CD8-positive, alpha-beta memory T cell (primary cell): ENCODE results near the gene CTNNA3. TPM values are rescaled to one million over a fixed set of nuclear protein-coding genes. Genes with fewer than 3 reads are reported as not detected.
"Not testable (repeated sequence)": the region's sequence is repeated elsewhere in the genome, so short reads cannot be mapped to it uniquely, and the experiment has no call there.

Experiments
- CTCF ChIA-PET: fragments of 350-600 bp; sonication (Branson Sonifier 250); formaldehyde crosslinking; loops from one replicate; lab custom pipeline; 2021; ENCODE audit warnings: antibody characterized with exemption; lab: Charles Lee
- POLR2A ChIA-PET: fragments of 350-600 bp; sonication (Branson Sonifier 250); formaldehyde crosslinking; loops from one replicate; lab custom pipeline; 2021; ENCODE audit warnings: antibody characterized with exemption; lab: Charles Lee
- DNase-seq, 5 donors: peaks; one replicate each; pipeline versions ENCODE4 v3.0.0 to v3.0.0-alpha.2; 2020 to 2022; ENCODE audit warnings: mixed read lengths in 1 of 5
- H3K27ac ChIP-seq: one replicate; pipeline ENCODE4 v1.7.0; 2013; ENCODE audit warnings: low read depth, mild to moderate bottlenecking, low read length, moderate library complexity
- H3K27me3 ChIP-seq: 2 replicates; pipeline ENCODE4 v1.7.0; 2013; ENCODE audit warnings: low read length, mild to moderate bottlenecking; ENCODE audit not compliant: insufficient read depth, poor library complexity, severe bottlenecking
- H3K36me3 ChIP-seq: 2 replicates; pipeline ENCODE4 v1.7.0; 2013; ENCODE audit warnings: mild to moderate bottlenecking, low read length, moderate library complexity; ENCODE audit not compliant: insufficient read depth
- H3K4me1 ChIP-seq: 2 replicates; pipeline ENCODE4 v1.7.0; 2013; ENCODE audit warnings: mild to moderate bottlenecking, low read length, moderate library complexity; ENCODE audit not compliant: insufficient read depth
- H3K4me3 ChIP-seq: 2 replicates; pipeline ENCODE4 v1.7.0; 2013; ENCODE audit warnings: mild to moderate bottlenecking, low read length
- H3K9me3 ChIP-seq: 2 replicates; pipeline ENCODE4 v1.7.0; 2013; ENCODE audit warnings: mild to moderate bottlenecking, low read length
- H3K27ac Mint-ChIP-seq, 8 donors: one replicate each; pipeline ENCODE4 v1.8.0; 2020 to 2021; ENCODE audit warnings: mixed read lengths in 8 of 8, mild to moderate bottlenecking in 6 of 8, inconsistent platforms in 3 of 8, moderate library complexity in 3 of 8
- H3K27me3 Mint-ChIP-seq, 2 donors: one replicate each; pipeline ENCODE4 v1.8.0; 2020 to 2021; ENCODE audit warnings: mixed read lengths in 2 of 2, mild to moderate bottlenecking in 1 of 2, moderate library complexity in 1 of 2
- H3K36me3 Mint-ChIP-seq, 3 donors: one replicate each; pipeline ENCODE4 v1.8.0; 2020 to 2021; ENCODE audit warnings: mixed read lengths in 3 of 3, inconsistent platforms in 1 of 3, mild to moderate bottlenecking in 1 of 3
- H3K4me1 Mint-ChIP-seq, 3 donors: one replicate each; pipeline ENCODE4 v1.8.0; 2020 to 2021; ENCODE audit warnings: mixed read lengths in 3 of 3, inconsistent platforms in 1 of 3, mild to moderate bottlenecking in 1 of 3
- H3K4me3 Mint-ChIP-seq, 7 donors: one replicate each; pipeline ENCODE4 v1.8.0; 2020 to 2021; ENCODE audit warnings: mixed read lengths in 7 of 7, mild to moderate bottlenecking in 6 of 7, moderate library complexity in 4 of 7, inconsistent platforms in 2 of 7
- H3K9me3 Mint-ChIP-seq, 5 donors: one replicate each; pipeline ENCODE4 v1.8.0; 2020 to 2022; ENCODE audit warnings: mixed read lengths in 5 of 5, mild to moderate bottlenecking in 3 of 5, moderate library complexity in 2 of 5, inconsistent platforms in 1 of 5
- polyA plus RNA-seq: library from polyadenylated mRNA; unstranded; fragments of 300-500 nt; fragmentation: Illumina TruSeq; gene quantifications from one replicate; pipeline ENCODE4 v1.2.3, GENCODE V29; 2021
- total RNA-seq, 2 experiments: library from RNA; stranded (reverse); gene quantifications; one replicate each; pipeline ENCODE4 v1.2.3, GENCODE V29; 2021

The CTNNA3 gene
- total and polyA plus RNA-seq, 3 experiments from 2014 or later, result 0.92 TPM; not detected in 2

DNA sequence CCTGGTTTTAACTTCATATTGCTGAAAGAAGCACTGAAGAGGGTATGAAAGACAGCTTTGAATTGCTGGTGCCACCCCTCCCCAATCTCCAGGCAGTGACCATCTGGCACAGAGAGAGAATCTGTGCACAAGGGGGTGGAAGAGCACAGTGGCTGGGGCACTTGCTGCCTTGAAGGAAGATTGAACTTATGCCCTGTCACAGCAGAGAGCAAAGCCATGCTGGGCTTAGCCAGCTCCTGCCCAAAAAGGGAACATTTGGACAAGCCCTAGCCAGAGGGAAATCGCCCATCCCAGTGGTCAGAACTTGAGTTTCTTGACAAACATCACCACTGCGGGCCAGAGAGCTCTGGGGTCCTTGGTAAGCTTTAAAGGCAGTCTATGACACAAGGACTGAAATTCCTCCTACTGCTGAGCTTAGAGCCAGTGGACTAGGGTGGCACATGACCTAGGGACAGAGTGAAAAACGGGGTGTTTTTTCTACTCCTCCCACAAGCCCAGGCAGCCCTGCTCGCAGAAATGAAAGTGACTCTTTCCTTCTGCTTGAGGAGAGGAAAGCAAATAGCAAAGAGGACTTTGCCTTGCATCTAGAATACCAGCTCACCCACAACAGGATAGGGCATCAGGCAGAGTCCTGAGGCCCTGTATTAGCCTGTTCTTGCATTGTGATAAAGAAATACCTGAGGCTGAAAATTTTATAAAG is 257.2 kb downstream of the CTNNA3 start:
- no peaks in the 10 kb centered on the region for H3K4me1 ChIP-seq
- no peak overlapping the region for H3K27ac Mint-ChIP-seq
- POLR2A ChIA-PET, result no interaction called here
- no peak overlapping the region for H3K4me3 ChIP-seq
- no peak for DNase-seq
- H3K9me3 ChIP-seq, result no peaks in the 10 kb centered on the region
- no peaks in the 10 kb centered on the region for H3K36me3 ChIP-seq
- H3K4me3 Mint-ChIP-seq, result no peak overlapping the region
- H3K27ac ChIP-seq, result no peak overlapping the region
- CTCF ChIA-PET, result no interaction called here
- H3K36me3 Mint-ChIP-seq, result no peaks in the 10 kb centered on the region
- H3K27me3 ChIP-seq, result no peaks in the 10 kb centered on the region
- H3K9me3 Mint-ChIP-seq, result peaks cover 17 to 24% (median 19%) of the 10 kb centered on the region in 5 donors
- no peaks in the 10 kb centered on the region for H3K27me3 Mint-ChIP-seq
- H3K4me1 Mint-ChIP-seq, result no peaks in the 10 kb centered on the region

DNA sequence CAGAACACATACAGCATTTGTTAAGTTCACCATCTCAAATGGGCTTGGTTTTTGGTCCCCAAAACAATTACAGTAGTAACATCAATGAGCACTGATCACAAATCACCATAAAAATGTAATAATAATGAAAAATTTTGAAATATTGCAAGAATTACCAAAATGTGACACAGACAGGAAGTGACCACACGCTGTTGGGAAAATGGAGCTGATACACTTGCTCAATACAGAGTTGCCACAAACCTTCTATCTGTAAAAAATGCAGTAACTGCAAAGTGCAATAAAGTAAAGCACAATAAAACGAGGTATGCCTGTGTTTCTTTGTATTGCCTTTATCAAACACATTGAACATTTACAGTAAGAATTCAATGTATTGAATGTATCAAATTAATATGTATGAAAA is 262.7 kb downstream of the CTNNA3 start:
- Mint-ChIP-seq H3K4me1 (no peaks in the 10 kb centered on the region), H3K36me3 (no peaks in the 10 kb centered on the region), H3K9me3 (peaks cover 0 to 10% (median 0%) of the 10 kb centered on the region in 5 donors), H3K27ac (no peak overlapping the region), H3K4me3 (no peak overlapping the region), H3K27me3 (peaks cover 0 to 3% of the 10 kb centered on the region in 2 donors)
- CTCF ChIA-PET, result no interaction called here
- no peak overlapping the region for H3K4me3 ChIP-seq
- H3K36me3 ChIP-seq, result no peaks in the 10 kb centered on the region
- H3K4me1 ChIP-seq, result no peaks in the 10 kb centered on the region
- H3K27me3 ChIP-seq, result no peaks in the 10 kb centered on the region
- POLR2A ChIA-PET, result no interaction called here
- no peak overlapping the region for H3K27ac ChIP-seq
- DNase-seq, result no peak
- no peaks in the 10 kb centered on the region for H3K9me3 ChIP-seq

DNA sequence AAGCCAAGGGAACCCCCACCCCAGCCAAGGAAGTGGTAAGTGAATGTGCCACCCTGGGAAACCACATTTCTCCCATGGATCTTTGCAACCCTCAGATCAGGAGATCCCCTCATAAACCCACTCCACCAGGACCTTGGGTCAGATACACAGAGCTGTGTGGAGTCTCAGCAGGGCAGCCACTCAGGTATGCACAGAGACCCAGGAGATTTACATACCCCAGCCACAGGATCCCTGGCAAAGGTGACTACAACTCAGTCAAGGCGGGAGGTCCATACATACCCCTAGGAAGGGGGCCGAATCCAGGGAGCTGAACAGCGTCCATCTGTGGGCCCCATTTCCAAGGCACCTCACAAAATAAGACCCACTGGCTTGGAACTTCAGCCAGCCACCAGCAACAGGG is 293.4 kb downstream of the CTNNA3 start:
- CTCF ChIA-PET, result no interaction called here
- H3K27ac Mint-ChIP-seq, result no peak overlapping the region
- no peaks in the 10 kb centered on the region for H3K36me3 Mint-ChIP-seq
- H3K27me3 Mint-ChIP-seq, result no peaks in the 10 kb centered on the region
- H3K4me1 ChIP-seq, result no peaks in the 10 kb centered on the region
- no peak overlapping the region for H3K4me3 Mint-ChIP-seq
- H3K4me1 Mint-ChIP-seq, result no peaks in the 10 kb centered on the region
- H3K4me3 ChIP-seq, result no peak overlapping the region
- H3K27me3 ChIP-seq, result no peaks in the 10 kb centered on the region
- no peaks in the 10 kb centered on the region for H3K36me3 ChIP-seq
- H3K9me3 ChIP-seq, result no peaks in the 10 kb centered on the region
- DNase-seq, result no peak
- POLR2A ChIA-PET, result no interaction called here
- no peak overlapping the region for H3K27ac ChIP-seq
- H3K9me3 Mint-ChIP-seq, result peaks cover 8 to 18% (median 14%) of the 10 kb centered on the region in 5 donors

DNA sequence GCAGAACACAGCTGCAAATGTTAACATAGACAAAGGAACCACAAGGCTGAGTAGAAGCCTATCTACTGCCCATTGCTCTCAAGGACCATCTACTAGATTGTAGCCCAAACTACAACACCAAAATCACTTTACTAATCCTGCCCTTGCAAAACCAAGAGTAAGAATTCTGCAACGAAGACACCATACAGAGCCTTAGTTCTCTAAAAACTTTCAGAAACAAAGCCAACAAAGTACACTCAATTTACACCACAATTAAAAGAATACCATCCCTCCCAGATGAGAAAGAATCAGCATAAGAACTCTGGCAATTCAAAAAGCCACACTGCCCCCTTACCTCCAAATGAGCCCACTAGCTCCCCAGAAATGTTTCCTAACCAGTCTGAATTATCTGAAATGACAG is 294.3 kb downstream of the CTNNA3 start:
- POLR2A ChIA-PET, result no interaction called here
- no peak overlapping the region for H3K4me3 ChIP-seq
- no peak for DNase-seq
- H3K4me3 Mint-ChIP-seq, result no peak overlapping the region
- H3K27ac Mint-ChIP-seq, result no peak overlapping the region
- CTCF ChIA-PET, result no interaction called here
- no peaks in the 10 kb centered on the region for H3K9me3 ChIP-seq
- no peaks in the 10 kb centered on the region for H3K4me1 Mint-ChIP-seq
- H3K36me3 Mint-ChIP-seq, result no peaks in the 10 kb centered on the region
- H3K27me3 Mint-ChIP-seq, result no peaks in the 10 kb centered on the region
- H3K27ac ChIP-seq, result no peak overlapping the region
- H3K27me3 ChIP-seq, result no peaks in the 10 kb centered on the region
- H3K4me1 ChIP-seq, result no peaks in the 10 kb centered on the region
- peaks cover 8 to 18% (median 14%) of the 10 kb centered on the region in 5 donors for H3K9me3 Mint-ChIP-seq
- no peaks in the 10 kb centered on the region for H3K36me3 ChIP-seq

DNA sequence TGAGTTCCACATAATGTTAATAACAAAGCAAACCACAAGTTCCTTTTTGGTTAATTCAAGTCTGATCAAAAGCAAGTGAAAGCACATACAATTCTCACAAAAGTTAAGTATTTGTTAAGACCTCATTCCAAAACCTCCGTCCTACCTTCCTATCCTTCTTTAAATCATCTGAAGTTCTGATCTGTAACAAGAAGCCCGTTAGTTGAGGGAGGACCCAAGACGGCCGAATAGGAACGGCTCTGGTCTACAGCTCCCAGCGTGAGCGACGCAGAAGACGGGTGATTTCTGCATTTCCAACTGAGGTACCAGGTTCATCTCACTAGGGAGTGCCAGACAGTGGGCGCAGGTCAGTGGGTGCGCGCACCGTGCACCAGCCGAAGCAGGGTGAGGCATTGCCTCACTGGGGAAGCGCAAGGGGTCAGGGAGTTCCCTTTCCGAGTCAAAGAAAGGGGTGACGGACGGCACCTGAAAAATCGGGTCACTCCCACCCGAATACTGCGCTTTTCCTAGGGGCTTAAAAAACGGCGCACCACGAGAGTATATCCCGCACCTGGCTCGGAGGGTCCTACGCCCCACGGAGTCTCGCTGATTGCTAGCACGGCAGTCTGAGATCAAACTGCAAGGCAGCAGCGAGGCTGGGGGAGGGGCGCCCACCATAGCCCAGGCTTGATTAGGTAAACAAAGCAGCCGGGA is 309.0 kb downstream of the CTNNA3 start:
- Mint-ChIP-seq H3K27me3 (peaks cover 9 to 12% of the 10 kb centered on the region in 2 donors), H3K9me3 (peaks cover 0 to 11% (median 0%) of the 10 kb centered on the region in 5 donors), H3K4me3 (peak overlapping the region in 5 of 7 donors; percentile 27 to 72 (median 53))
- H3K27ac ChIP-seq, H3K4me3 ChIP-seq, POLR2A ChIA-PET, CTCF ChIA-PET, H3K27ac Mint-ChIP-seq, DNase-seq, H3K27me3 ChIP-seq, H3K36me3 Mint-ChIP-seq, H3K4me1 Mint-ChIP-seq, H3K9me3 ChIP-seq, H3K4me1 ChIP-seq, H3K36me3 ChIP-seq: not testable (repeated sequence)

DNA sequence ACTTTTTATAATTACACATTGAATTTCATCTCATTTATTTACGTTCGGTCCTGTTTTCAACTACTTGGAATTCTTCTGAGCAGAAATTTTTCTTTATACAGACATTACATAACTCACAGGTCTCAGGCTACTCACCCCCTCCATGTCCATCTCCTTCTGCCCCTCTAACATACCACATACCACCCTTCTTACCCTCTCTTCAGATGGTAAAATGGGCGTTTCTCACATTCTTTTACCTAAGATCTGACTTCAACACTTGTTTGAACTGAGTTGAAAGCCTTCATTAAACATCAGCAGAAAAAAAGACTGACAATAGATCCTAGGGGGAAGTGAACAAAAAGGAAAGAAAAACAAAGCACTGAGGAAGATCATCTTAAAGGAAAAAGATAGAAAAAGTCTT is 309.7 kb downstream of the CTNNA3 start:
- Mint-ChIP-seq H3K4me3 (no peak overlapping the region), H3K27ac (peak overlapping the region in 1 of 8 donors; percentile 0), H3K36me3 (no peaks in the 10 kb centered on the region), H3K4me1 (peaks cover 2 to 10% (median 7%) of the 10 kb centered on the region in 3 donors), H3K27me3 (peaks cover 10 to 12% of the 10 kb centered on the region in 2 donors), H3K9me3 (peaks cover 0 to 15% (median 0%) of the 10 kb centered on the region in 5 donors)
- no peaks in the 10 kb centered on the region for H3K36me3 ChIP-seq
- H3K4me1 ChIP-seq, result no peaks in the 10 kb centered on the region
- no peak overlapping the region for H3K4me3 ChIP-seq
- H3K27ac ChIP-seq, result no peak overlapping the region
- ChIA-PET POLR2A (no interaction called here), CTCF (no interaction called here)
- no peaks in the 10 kb centered on the region for H3K27me3 ChIP-seq
- no peaks in the 10 kb centered on the region for H3K9me3 ChIP-seq
- no peak for DNase-seq

DNA sequence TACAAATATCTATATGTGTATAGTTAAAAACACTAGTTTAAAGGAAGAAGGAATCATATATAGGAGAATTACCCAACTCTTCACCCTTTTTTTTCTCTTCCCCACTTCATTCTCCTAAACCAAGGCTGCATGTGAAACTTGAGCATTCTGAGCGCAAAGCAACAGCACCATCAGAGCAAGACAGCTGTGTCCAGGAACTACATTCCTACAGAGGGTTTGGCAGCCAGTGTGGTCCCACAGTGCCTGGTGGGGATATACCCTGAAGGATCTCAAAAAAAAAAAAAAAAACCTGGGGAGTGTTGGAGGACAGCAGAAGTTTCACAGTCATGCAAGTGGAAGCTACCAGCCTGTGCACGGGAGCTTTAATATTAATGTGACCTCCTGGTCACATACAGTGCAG is 310.4 kb downstream of the CTNNA3 start:
- POLR2A ChIA-PET, result no interaction called here

DNA sequence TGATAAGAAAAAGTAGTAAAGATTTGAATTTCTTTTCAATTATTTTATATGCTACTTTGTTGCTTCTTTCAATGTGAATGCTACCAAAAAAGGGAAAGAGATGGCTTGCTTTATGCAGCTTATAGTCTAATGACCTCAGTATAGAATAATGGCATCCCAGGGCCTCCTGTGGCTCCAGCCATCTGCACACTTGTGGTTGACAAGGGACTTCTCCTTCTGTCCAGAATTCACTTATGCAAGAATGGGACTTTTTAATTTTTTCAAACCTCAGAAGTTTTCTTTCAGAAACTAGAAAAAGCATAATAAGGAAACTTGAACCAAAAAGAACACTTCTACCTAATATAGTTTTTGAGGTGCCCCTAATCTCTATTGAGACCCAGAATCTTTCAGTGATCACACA is 310.9 kb downstream of the CTNNA3 start:
- Histone ChIP-seq H3K36me3 (no peaks in the 10 kb centered on the region), H3K4me3 (no peak overlapping the region), H3K27ac (no peak overlapping the region), H3K4me1 (no peaks in the 10 kb centered on the region), H3K27me3 (no peaks in the 10 kb centered on the region), H3K9me3 (no peaks in the 10 kb centered on the region)
- Mint-ChIP-seq H3K36me3 (no peaks in the 10 kb centered on the region), H3K9me3 (peaks cover 0 to 13% (median 0%) of the 10 kb centered on the region in 5 donors), H3K27ac (no peak overlapping the region), H3K4me1 (peaks cover 2 to 10% (median 7%) of the 10 kb centered on the region in 3 donors), H3K27me3 (peaks cover 12 to 13% of the 10 kb centered on the region in 2 donors), H3K4me3 (no peak overlapping the region)
- ChIA-PET CTCF (no interaction called here), POLR2A (no interaction called here)
- no peak for DNase-seq

More for the DNA sequence above, 310.4 kb downstream of the CTNNA3 start:
- DNase-seq, result no peak
- Mint-ChIP-seq H3K4me3 (no peak overlapping the region), H3K27me3 (peaks cover 10 to 12% of the 10 kb centered on the region in 2 donors), H3K27ac (no peak overlapping the region), H3K9me3 (peaks cover 0 to 15% (median 0%) of the 10 kb centered on the region in 5 donors), H3K36me3 (no peaks in the 10 kb centered on the region), H3K4me1 (peaks cover 2 to 10% (median 7%) of the 10 kb centered on the region in 3 donors)
- H3K27ac ChIP-seq, result no peak overlapping the region
- no peak overlapping the region for H3K4me3 ChIP-seq
- no peaks in the 10 kb centered on the region for H3K9me3 ChIP-seq
- CTCF ChIA-PET, result no interaction called here
- no peaks in the 10 kb centered on the region for H3K27me3 ChIP-seq
- no peaks in the 10 kb centered on the region for H3K36me3 ChIP-seq
- no peaks in the 10 kb centered on the region for H3K4me1 ChIP-seq
